HG02798 (cell line): ENCODE measurements around the gene COX6B1.
A peak's percentile ranks its signal among the peaks of the same experiment; 100 is the strongest.
"Not testable (repeated sequence)": the region's sequence is repeated elsewhere in the genome, so short reads cannot be mapped to it uniquely, and the experiment has no call there.

Experiments used
- ATAC-seq: cut with Tn5 transposase; IDR thresholded peaks from one replicate; pipeline ENCODE4 v1.9.1; 2021; ENCODE audit warnings: mild to moderate bottlenecking; ENCODE audit not compliant: unreplicated experiment, poor library complexity

Gene COX6B1

DNA sequence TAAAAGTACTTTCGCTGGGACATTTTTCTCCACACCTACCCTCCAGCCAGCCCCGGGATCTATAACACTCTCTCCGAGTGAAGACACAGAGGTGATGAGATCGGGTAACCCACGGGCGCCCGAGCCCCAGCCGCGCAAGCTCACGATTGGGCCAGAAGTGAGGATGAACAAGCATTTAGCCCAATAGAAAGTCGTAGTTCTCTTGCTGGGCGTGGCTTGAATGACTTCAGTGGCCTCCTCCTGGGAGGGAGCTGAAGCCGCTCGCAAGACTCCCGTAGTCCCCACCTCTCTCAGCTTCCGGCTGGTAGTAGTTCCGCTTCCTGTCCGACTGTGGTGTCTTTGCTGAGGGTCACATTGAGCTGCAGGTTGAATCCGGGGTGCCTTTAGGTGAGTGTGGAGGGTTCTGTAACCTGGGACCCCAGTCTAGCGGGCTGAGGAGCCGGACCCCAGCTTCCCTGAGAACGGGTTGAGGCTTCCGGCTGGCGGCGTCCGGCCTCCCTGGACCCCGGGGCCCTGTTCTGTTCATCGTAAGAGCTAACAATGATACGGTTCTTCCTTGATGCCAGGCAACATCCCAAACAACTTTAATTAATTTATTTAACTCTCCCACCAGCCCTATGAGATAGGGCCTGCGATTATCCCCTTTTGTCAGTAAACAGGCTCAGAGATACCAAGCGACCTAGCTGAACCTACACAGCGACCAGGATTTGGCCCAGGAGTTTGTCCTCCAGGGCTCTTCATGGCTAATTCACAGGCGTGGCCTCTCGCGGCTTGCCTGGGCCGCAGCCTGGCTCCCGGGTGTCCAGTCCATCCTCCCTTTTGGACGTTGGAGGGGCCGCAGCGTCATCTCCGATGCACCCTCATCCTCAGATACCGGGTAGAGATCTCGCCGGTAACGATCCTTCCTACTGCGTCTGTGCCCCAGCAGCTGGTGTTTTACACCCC is at the start of gene COX6B1:
Gene COX6B1, plus strand, starts transcription at position 307 of the 945 bp plus-strand sequence. CDS start 2,921 bp downstream, outside the sequence.
- peak; percentile 61 for ATAC-seq

- no peak for ATAC-seq
Measured at GRCh38 chr19:35601971-35602370, 46.2 kb upstream of the COX6B1 start.

DNA sequence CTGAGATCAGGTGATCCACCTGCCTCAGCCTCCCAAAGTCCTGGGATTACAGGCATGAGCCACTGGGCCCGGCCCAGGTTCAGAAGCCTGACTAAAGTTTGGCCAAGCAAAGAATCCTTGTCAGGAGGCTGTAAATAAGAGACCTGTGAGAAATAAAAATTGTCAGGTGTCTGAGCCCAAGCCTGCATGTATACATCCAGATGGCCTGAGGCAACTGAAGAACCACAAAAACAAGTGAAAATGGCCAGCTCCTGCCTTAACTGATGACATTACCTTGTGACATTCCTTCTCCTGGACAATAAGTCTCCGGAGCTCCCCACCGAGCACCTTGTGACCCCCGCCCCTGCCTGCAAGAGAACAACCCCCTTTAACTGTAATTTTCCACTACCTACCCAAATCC is 43.7 kb upstream of the COX6B1 start:
- ATAC-seq, result not testable (repeated sequence)

DNA sequence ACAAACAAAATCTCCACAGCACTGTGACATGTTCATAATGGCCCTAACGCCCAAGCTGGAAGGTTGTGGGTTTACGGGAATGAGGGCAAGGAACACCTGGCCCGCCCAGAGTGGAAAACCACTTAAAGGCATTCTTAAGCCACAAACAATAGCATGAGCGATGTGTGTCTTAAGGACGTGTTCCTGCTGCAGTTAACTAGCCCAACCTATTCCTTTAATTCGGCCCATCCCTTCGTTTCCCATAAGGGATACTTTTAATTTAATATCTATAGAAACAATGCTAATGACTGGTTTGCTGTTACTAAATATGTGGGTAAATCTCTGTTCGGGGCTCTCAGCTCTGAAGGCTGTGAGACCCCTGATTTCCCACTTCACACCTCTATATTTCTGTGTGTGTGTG is 41.0 kb upstream of the COX6B1 start:
- not testable (repeated sequence) for ATAC-seq

GRCh38 chr19:35607661-35608060 is 40.5 kb upstream of the COX6B1 start:
- no peak for ATAC-seq

DNA sequence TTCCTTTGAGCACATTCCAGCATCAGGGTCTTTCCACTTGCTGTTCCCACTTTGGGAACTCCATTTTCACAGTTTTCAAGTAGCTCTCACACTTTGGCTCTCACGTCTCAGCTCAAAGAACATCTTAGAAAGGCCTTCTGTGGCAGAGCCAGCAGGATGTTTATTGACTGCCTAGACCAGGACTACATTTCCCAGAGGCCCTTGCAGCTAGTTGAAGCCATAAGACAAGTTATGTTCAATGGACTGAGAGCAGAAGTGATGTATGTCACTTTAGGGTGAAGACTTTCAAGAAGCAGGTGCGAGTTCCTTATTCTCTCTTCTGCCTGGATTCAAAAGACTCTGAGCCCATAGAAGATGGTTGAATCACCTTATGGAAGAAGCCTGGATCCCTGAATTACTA is 39.9 kb upstream of the COX6B1 start:
- no peak for ATAC-seq

GRCh38 chr19:35609851-35610353 is 38.2 kb upstream of the COX6B1 start:
- no peak for ATAC-seq

DNA sequence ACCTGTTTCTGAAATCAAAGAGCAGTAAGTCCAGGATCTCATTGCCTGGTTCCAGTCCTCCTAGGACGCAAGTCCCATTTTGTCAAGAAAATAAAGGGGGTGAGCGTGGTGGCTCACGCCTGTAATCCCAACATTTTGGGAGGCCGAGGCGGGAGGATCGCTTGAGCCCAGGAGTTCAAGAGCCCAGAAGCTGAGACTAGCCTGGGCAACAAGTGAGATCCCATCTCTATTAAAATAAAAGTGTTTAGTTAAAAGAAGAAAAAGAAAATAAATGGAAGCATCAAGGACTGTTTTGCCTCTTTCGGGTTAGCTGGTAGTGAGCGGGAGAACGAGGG is 35.9 kb upstream of the COX6B1 start:
- ATAC-seq, result no peak

DNA sequence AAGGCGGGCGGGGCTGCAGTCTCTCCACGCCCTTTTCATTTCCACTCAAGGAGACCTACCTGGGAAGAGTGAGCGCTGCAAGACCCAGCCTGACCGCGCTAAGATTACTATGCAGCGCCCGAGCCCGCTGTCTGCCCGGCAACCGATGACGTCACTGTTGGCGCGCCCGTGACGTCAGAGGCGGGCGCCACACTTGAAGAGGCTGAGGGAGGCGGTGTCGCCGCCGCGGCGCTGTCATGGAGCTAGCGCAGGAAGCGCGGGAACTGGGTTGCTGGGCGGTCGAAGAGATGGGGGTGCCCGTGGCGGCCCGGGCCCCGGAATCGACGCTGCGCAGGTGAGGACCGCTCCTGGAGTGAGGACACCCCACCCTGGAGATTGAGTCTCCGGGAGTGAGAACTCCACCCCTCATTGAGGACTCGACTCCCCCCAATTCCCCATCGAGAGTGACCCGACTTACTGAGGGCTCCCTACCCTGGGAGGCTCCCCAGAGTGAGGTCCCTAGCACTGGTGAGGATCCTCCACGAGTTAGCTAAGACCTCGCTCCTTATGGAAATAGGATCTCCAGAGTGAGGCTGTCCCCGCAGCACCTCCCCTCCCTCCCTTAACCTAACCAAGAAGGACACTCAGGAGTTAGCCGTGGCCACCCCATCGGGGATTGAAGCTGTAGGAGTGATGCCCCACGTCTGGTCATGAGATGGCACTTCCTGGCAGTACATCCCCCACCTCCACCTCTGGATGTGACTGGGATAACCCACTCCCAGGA is 35.4 kb upstream of the COX6B1 start, which contains the start of gene HAUS5:
Gene HAUS5, plus strand, starts transcription at position 177 of the 763 bp plus-strand sequence. Its CDS starts 60 bp downstream, at position 237.
- peak; percentile 93 for ATAC-seq

GRCh38 chr19:35613574-35613973 is 34.5 kb upstream of the COX6B1 start:
- no peak for ATAC-seq

GRCh38 chr19:35615036-35615435 is 33.1 kb upstream of the COX6B1 start:
- ATAC-seq, result no peak

GRCh38 chr19:35618857-35619256 is 29.3 kb upstream of the COX6B1 start:
- ATAC-seq, result no peak

DNA sequence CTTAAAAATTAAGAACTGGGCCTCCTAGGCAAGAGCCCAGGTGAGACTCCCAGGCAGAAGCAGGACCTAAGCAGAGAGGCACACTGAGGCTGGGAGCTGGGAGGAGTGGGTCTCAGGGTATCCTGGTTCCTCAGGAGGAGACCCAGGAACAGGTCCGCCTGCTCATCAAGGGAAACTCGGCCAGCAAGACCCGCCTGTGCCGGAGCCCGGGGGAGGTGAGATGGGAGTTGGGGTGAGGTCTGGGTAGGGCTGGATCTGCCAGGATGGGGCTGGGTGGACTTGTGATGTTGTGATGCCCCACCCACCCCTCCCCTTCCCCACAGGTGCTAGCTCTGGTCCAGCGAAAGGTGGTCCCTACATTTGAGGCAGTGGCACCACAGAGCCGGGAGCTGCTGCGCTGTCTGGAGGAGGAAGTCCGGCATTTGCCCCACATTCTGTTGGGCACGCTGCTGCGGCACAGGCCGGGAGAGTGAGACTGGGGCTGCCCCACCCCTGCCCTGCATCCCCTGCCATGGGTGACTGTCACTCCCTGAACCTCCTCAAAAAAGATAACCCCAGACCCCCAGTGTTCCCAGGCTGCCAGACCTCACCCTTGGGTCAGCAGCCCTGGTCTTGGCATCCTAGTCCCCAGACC is 28.7 kb upstream of the COX6B1 start:
- no peak for ATAC-seq

DNA sequence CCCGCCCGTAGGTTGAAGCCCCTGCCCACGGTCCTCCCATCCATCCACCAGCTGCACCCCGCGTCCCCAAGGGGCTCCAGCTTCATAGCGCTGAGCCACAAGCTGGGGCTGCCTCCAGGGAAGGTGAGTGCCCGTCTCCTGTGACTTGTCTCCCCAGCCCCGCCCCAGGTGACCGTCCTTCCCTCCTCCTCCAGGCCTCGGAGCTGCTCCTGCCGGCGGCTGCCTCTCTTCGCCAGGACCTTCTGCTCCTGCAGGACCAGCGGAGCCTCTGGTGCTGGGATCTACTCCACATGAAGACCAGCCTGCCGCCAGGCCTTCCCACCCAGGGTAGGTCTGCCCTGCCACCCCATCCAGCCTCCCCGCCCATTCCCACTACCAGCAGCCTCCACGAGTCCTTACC is 28.1 kb upstream of the COX6B1 start:
- no peak for ATAC-seq

- ATAC-seq, result no peak
Measured at GRCh38 chr19:35621708-35622107, 26.4 kb upstream of the COX6B1 start.

DNA sequence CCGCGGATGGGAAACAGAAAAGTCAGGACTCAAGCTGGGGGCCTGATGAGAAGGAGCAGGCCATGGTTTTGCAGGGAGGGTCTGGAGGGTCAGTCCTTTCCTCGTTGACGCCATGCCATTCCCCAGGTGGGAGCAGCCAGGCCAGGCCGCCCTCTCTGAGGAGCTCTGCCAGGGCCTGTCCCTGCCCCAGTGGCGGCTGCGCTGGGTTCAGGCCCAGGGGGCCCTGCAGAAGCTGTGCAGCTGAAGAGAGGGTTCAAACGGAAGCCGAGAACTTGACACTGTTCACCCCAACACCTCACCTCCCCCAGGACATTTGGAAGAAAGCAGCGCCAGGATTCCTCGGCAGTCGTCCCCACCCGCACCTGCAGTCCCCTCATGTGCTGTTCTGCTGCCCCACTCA is 25.4 kb upstream of the COX6B1 start:
- no peak for ATAC-seq

DNA sequence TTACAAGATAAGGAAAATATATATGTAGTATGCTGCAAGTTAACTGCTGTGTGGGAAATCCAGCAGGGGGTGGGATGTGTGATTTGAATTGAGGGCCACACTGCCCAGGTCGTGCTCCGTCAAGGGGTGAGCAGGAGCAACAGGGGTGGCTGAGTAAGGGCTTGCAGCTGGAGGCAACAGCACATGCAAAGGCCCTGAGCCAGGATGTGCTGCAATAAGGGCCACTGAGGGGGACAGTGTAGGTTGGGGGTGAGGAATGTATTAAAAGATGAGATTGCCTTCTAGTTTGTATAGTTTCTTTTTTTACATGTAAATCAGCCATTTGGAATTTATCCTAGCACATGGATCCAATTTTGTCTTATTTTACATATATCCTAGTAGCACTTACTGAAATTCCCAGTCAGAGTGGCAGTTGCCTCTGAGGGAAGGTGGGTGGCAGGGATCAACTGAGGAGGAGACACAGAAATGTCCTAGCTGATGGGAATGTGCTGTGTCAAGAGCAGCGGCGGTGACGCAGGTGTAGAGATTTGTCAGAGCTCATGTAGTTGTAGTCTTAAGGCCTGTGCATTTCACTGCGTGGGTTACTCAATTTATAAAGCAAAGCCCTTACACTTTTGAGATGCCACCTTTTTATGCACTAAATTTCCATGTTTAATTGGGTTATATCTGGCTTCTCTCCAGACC is 24.7 kb upstream of the COX6B1 start:
- ATAC-seq, result no peak

DNA sequence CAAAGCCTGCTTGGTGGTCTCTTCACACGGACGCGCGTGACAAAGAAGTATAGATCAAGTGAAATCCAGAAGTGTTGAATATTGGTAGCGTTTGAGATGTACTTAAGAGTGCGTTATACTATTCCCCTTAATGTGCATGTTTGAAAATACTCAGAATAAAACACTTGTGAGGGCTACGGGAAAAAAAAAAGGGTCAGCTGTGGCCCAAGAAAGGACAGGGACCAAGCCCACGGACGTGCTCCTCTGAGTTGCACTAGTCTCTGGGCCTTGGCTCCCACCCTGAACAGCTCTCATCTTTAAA is 19.9 kb upstream of the COX6B1 start:
- ATAC-seq, result no peak

DNA sequence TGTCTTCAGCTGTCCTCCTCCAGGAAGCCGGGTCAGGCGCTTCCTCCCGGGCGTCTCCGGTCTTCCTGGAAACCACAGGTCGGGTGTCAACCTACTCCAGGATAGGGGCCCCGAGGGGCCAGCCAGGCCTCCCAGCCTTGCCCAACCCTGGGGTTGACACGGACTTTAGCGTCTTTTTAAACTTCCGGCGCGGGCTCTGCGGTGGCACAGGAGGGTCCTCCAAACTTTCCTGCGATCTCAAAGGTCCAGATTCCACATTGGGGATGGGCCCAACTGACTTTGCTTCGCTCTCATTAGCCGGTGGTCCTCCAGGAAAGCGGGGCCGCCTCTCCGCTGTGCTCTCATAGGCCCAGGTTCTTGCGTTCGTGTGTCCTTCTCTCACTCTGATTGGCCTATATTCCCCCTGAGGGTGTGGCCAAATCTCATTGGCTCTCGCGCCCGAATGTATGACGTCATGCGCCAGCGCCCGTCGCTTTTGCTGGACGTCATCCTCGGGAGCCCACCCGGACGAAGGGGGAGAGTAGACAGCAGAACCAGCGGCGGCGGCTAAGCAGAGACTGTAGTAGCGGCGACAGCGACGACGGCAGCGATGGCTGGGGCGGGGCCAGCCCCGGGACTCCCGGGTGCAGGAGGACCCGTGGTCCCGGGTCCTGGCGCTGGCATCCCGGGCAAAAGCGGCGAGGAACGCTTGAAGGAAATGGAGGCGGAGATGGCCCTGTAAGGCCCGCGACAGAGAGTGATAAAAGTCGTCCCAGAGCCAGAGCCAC is 19.4 kb upstream of the COX6B1 start, which contains the start of gene RBM42:
Gene RBM42, plus strand, starts transcription at position 472 of the 767 bp plus-strand sequence. Its CDS starts 118 bp downstream, at position 590.
- peak; percentile 99 for ATAC-seq

DNA sequence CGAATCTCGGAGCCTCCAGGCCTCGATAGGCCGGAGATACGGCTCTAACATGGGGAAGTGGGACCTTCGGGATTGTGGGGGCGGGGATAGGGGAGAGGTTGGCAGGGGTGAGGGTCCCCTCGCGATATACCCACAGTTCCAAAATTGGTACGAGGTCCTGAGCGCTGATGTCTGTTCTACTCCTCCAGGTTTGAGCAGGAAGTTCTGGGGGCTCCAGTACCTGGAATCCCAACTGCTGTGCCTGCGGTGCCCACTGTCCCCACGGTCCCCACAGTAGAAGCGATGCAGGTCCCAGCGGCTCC is 18.8 kb upstream of the COX6B1 start:
- no peak for ATAC-seq
